ENCODE results near the gene RBM15B. TPM values are rescaled to one million over a fixed set of nuclear protein-coding genes. Genes with fewer than 3 reads are reported as not detected.

RBM15B gene
- total RNA-seq, 1 donor from 2014 or later = 33.0 TPM

DNA sequence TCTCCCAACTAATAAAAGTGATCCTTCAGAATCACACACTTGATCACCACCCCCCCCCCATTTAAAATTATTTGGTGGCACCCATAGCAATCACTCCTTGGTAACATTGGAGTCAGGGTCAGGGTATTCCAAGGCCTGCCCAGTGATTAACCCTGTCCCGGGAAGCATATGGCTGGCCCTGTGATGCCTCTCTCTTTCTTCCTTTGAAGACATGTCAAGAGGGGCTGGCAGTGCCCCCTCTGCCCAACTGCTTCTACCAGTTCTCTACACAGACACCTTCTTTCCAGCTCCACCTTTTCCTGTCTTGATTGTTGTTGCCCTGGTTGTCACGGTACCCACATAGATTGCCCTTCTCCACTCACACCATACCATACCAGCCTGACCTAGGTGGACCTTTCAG is 36.9 kb upstream of the RBM15B start:
- Histone ChIP-seq H3K4me3 (no peak overlapping the region), H3K27me3 (no peaks in the 10 kb centered on the region), H3K4me1 (no peaks in the 10 kb centered on the region), H3K9me3 (no peaks in the 10 kb centered on the region), H3K27ac (no peak overlapping the region), H3K36me3 (no peaks in the 10 kb centered on the region)
- TF ChIP-seq, protein P1, sequence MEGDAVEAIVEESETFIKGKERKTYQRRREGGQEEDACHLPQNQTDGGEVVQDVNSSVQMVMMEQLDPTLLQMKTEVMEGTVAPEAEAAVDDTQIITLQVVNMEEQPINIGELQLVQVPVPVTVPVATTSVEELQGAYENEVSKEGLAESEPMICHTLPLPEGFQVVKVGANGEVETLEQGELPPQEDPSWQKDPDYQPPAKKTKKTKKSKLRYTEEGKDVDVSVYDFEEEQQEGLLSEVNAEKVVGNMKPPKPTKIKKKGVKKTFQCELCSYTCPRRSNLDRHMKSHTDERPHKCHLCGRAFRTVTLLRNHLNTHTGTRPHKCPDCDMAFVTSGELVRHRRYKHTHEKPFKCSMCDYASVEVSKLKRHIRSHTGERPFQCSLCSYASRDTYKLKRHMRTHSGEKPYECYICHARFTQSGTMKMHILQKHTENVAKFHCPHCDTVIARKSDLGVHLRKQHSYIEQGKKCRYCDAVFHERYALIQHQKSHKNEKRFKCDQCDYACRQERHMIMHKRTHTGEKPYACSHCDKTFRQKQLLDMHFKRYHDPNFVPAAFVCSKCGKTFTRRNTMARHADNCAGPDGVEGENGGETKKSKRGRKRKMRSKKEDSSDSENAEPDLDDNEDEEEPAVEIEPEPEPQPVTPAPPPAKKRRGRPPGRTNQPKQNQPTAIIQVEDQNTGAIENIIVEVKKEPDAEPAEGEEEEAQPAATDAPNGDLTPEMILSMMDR (IDR thresholded peaks at IDR 0.05) = no peak
- DNase-seq (ENCODE audit: low spot score in 2 of 2) = no peak
- intact Hi-C loops (cut with DNase I) = no loop called here

DNA sequence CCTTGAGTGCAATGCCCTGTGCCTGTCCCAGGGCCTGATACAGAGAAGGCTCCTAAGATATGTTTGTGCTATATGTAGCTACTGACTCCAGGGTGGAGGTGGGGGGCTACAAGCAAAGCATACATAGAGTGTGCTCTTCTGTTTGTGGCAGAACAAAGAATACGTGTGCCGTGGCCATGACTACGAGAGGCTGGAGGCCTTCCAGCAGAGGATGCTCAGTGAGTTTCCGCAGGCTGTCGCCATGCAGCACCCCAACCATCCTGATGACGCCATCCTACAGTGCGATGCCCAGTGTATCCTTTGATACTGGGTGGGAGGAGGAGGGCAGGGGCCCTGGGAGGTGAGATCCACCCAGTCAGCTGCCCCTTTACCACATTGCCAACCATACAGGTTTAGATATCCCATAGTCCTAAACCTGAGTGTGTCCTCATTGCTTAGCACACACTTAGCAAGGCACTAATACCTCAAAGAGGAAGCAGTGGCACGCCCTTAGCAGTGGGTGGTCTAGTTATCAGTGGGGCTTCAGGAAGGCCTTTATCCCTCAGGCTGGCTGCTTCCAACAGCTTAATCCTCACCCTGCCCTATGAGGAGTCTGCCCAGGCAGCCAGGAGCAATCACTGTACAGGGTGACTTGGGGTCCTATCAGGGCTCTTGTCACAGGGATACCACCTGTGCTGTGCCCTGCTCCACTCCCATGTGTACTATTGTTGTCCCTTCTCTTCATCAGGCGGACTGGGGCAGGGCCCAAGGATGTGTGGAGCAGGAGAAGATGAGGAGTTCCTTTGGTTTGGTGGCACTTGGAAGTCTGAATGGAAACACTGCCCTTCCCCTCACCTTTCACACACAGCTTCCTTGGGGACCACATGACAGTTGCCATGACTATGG is 36.1 kb upstream of the RBM15B start:
- Histone ChIP-seq H3K27ac (no peak overlapping the region), H3K4me3 (no peak overlapping the region), H3K36me3 (no peaks in the 10 kb centered on the region), H3K9me3 (no peaks in the 10 kb centered on the region), H3K27me3 (no peaks in the 10 kb centered on the region), H3K4me1 (no peaks in the 10 kb centered on the region)
- DNase-seq (ENCODE audit: low spot score in 2 of 2) = no peak
- intact Hi-C loops (cut with DNase I) = no loop called here
- TF ChIP-seq, protein P1 (IDR thresholded peaks at IDR 0.05) = no peak

DNA sequence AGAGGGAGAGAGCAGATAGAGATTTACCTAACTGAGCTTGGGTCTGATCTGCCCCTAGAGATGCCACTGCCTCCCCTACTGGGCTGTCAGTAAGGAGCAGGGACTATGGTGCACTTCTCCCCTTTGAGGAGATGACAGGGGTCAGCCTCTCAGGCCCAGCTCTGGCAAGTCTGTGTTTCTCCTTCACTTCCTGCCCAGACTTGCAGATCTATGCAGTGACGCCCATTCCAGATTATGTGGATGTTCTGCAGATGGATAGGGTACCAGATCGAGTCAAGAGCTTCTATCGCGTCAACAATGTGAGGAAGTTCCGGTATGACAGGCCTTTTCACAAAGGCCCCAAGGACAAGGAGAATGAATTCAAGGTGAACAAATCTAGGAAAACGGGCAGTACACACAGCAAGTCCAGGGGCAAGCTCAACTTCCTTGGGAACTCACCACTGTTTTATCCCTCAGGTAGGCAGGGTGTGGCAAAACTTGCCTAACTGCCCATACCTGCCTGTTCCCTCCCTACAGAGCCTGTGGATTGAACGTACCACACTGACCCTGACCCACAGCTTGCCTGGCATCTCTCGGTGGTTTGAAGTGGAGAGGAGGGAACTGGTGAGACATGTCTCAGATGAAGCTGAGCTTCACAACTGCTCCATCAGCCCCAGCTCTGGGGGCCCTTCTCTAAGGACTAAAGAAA is 35.0 kb upstream of the RBM15B start:
- TF ChIP-seq, protein P1 (IDR thresholded peaks at IDR 0.05) = no peak
- Histone ChIP-seq H3K4me3 (no peak overlapping the region), H3K27me3 (no peaks in the 10 kb centered on the region), H3K36me3 (no peaks in the 10 kb centered on the region), H3K4me1 (no peaks in the 10 kb centered on the region), H3K27ac (no peak overlapping the region), H3K9me3 (no peaks in the 10 kb centered on the region)
- no peak for DNase-seq (ENCODE audit: low spot score in 2 of 2)
- intact Hi-C loops (cut with DNase I) = no loop called here

DNA sequence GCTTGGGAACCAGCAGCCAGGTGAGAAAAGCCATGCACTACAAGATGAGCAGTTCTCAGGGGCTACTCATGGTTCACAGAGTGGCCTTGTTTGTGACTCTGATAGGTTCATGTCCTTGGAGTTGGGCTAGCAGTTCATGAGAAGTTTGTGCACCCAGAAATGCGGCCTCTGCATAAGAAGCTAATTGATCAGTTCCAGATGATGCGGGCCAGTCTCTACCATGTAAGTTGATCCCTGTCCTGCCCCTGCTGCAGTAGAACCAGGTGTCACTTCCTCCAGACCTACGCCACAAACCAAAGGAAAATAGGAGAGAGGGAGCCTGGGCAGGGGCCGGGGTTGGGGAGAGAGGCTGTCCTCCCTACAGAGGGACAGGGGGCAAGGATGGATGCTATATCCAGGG is 33.2 kb upstream of the RBM15B start:
- no peak for DNase-seq (ENCODE audit: low spot score in 2 of 2)
- intact Hi-C loops (cut with DNase I) = no loop called here
- H3K36me3 ChIP-seq = no peaks in the 10 kb centered on the region

DNA sequence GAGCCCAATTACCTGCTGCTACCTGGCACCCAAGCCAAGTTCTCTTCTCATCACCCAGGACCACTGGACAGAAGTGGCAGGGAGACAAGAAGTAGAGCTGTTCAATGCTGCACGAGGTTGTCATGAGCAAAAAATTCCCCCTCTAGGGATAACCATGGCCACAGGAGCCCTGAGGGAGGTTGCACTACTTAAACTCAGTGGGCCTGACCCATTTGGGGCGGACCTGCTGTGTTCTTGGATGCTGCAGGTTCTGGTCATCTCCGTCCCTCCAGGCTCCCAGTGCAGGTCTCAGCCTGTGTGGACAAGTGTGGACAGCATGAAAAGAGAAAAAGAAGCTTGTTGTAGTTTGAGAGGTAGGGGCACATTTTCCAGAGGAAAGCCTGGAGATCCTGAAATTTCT is 32.1 kb upstream of the RBM15B start:
- no peaks in the 10 kb centered on the region for H3K9me3 ChIP-seq
- intact Hi-C loops (cut with DNase I) = no loop called here
- no peaks in the 10 kb centered on the region for H3K4me1 ChIP-seq
- TF ChIP-seq, protein P1 (IDR thresholded peaks at IDR 0.05) = no peak
- H3K36me3 ChIP-seq = no peaks in the 10 kb centered on the region
- H3K27me3 ChIP-seq = no peaks in the 10 kb centered on the region
- no peak overlapping the region for H3K4me3 ChIP-seq
- H3K27ac ChIP-seq = no peak overlapping the region
- no peak for DNase-seq (ENCODE audit: low spot score in 2 of 2)

More for the DNA sequence above, 33.2 kb upstream of the RBM15B start:
- no peaks in the 10 kb centered on the region for H3K9me3 ChIP-seq
- TF ChIP-seq, protein P1 (IDR thresholded peaks at IDR 0.05) = no peak
- H3K4me3 ChIP-seq = no peak overlapping the region
- H3K4me1 ChIP-seq = no peaks in the 10 kb centered on the region
- H3K27ac ChIP-seq = no peak overlapping the region
- H3K27me3 ChIP-seq = no peaks in the 10 kb centered on the region
